NCI-H748 (cell line): ENCODE results near the gene HSH2D.
A peak's percentile ranks its signal among the peaks of the same experiment; 100 is the strongest.
"Not testable (repeated sequence)": the region's sequence is repeated elsewhere in the genome, so short reads cannot be mapped to it uniquely, and the experiment has no call there.

Source experiments
- DNase-seq: peaks from one replicate; lab custom pipeline; 2025; ENCODE audit not compliant: unreplicated experiment; lab: John Stamatoyannopoulos, UW

HSH2D gene

GRCh38 chr19:16154557-16154956 lies 11.1 kb downstream of the HSH2D start:
- DNase-seq, result no peak

- DNase-seq, result no peak
Observed at GRCh38 chr19:16155128-16155527, 11.6 kb downstream of the HSH2D start.

GRCh38 chr19:16156904-16157303 lies 13.4 kb downstream of the HSH2D start:
- DNase-seq, result no peak

- no peak for DNase-seq
Observed at GRCh38 chr19:16157601-16158000, 14.1 kb downstream of the HSH2D start.

GRCh38 chr19:16159655-16160054 lies 16.2 kb downstream of the HSH2D start:
- no peak for DNase-seq

GRCh38 chr19:16160445-16160942 lies 17.0 kb downstream of the HSH2D start:
- DNase-seq, result no peak

- no peak for DNase-seq
Observed at GRCh38 chr19:16160943-16161560, 17.6 kb downstream of the HSH2D start.

- DNase-seq, result no peak
Observed at GRCh38 chr19:16161840-16162239, 18.4 kb downstream of the HSH2D start.

GRCh38 chr19:16164222-16164890 lies 20.9 kb downstream of the HSH2D start:
- no peak for DNase-seq

- DNase-seq, result no peak
Observed at GRCh38 chr19:16166417-16166816, 22.9 kb downstream of the HSH2D start.

GRCh38 chr19:16167055-16167454 lies 23.6 kb downstream of the HSH2D start:
- DNase-seq, result no peak

GRCh38 chr19:16168465-16169081 lies 25.1 kb downstream of the HSH2D start:
- no peak for DNase-seq

GRCh38 chr19:16170134-16170533 lies 26.6 kb downstream of the HSH2D start:
- no peak for DNase-seq

GRCh38 chr19:16175954-16176353 lies 32.5 kb downstream of the HSH2D start:
- peak; percentile 1 for DNase-seq

GRCh38 chr19:16178866-16179265 lies 35.4 kb downstream of the HSH2D start:
- not testable (repeated sequence) for DNase-seq

- no peak for DNase-seq
Observed at GRCh38 chr19:16180611-16181010, 37.1 kb downstream of the HSH2D start.

- DNase-seq, result no peak
Observed at GRCh38 chr19:16184665-16185122, 41.2 kb downstream of the HSH2D start.

GRCh38 chr19:16185123-16185767 lies 41.8 kb downstream of the HSH2D start, which contains the start of gene FAM32A:
Gene FAM32A, plus strand, starts transcription at chr19:16185410. Its CDS starts 33 bp downstream, at chr19:16185443.
- DNase-seq, result peak; percentile 97

GRCh38 chr19:16185768-16186123 lies 42.3 kb downstream of the HSH2D start:
- peak; percentile 53 for DNase-seq

GRCh38 chr19:16188521-16188920 lies 45.0 kb downstream of the HSH2D start:
- no peak for DNase-seq

GRCh38 chr19:16190198-16190597 lies 46.7 kb downstream of the HSH2D start:
- no peak for DNase-seq

GRCh38 chr19:16190736-16191135 lies 47.3 kb downstream of the HSH2D start:
- DNase-seq, result no peak
